Mesenteric fat pad (tissue), 1 donor: ENCODE data around the gene SMCR8. TPM values are rescaled to one million over a fixed set of nuclear protein-coding genes. Genes with fewer than 3 reads are reported as not detected.
"Not testable (repeated sequence)": the region's sequence is repeated elsewhere in the genome, so short reads cannot be mapped to it uniquely, and the experiment has no call there.

Source experiments
- DNase-seq: peaks from one replicate; pipeline ENCODE4 v3.0.0-alpha.2; 2020; ENCODE audit warnings: low spot score
- total RNA-seq: library from RNA; stranded (reverse); fragmentation: NEBNext Ultra II Directional; extraction: Animal tissue kit (Norgen Biotek cat#: 25700); gene quantifications from one replicate; pipeline ENCODE4 v1.2.1, GENCODE V29; 2021
- donor health status: DM: yes; HTN: yes; CAD: no.

SMCR8 gene
- total RNA-seq, 1 donor from 2014 or later = 14.3 TPM

- no peak for DNase-seq
These were observed 3.0 kb downstream of the SMCR8 start for GRCh38 chr17:18318117-18318516.

DNA sequence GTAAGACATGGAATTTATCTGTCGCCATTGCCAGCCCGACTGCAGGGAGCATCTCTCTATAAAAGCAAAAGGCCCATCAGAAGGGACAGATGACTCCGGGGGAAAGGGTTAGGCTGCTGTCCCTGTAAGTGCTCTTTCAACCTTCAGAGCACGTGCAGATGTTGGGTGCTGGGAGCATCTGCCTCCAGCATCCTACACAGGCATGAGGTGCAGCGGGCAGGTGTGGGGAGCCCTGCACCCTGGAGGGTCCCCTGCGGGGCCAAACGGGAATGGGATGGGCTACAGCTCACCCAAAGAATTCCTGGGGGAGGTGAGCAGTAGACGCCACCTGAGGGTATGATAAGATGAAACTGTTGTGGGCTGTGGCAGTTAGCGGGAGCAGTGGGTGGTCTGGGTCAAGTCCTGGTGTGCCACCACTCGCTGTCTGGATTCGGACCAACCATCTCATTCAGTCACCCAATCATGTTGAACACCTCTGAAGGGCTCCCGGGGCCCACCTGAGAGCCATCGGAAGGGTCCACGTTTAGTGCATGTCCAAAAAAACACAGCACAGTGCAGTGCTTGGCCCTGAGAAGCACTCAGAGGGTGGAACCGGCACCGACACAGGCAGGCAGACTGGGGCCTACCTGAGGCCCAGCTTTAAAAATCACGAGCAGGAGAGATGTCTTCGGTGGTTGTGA is 3.8 kb downstream of the SMCR8 start:
- DNase-seq = no peak

GRCh38 chr17:18319604-18320256 is 4.6 kb downstream of the SMCR8 start:
- no peak for DNase-seq

DNA sequence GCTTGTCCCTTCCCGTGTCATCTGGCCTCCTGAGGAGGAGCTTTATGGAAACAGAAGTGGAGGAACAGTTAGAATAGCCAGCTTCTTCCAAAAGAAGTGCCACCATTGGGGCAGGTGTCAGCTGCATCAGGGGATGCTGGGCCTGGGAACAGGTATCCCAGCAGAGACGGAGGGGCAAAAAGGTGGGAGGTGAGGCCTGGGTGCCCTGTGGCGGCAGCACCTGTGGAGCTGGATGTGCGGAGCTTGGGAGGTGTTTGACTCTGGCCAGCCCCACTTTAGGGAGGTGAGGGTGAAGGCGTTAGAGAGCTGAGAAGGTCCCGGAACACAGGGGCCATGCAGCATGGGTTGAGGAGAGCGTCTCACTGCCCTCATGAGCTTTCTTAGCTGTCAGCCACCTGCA is 5.2 kb downstream of the SMCR8 start:
- no peak for DNase-seq

- DNase-seq = no peak
These were observed 6.2 kb downstream of the SMCR8 start for GRCh38 chr17:18321309-18321708.

DNA sequence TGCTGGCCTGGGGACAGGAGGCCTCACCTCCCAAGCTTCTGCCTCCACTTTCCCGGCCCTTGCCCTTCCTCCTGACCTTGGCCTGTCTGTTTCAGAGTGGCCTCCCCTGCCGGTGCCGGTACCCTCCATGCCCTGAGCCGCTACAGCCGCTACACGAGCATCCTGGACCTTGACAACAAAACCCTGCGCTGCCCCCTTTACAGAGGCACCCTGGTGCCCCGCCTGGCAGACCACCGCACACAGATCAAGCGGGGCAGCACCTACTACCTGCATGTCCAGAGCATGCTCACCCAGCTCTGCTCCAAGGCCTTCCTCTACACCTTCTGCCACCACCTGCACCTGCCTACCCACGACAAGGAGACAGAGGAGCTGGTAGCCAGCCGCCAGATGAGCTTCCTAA is 7.4 kb downstream of the SMCR8 start:
- no peak for DNase-seq

DNA sequence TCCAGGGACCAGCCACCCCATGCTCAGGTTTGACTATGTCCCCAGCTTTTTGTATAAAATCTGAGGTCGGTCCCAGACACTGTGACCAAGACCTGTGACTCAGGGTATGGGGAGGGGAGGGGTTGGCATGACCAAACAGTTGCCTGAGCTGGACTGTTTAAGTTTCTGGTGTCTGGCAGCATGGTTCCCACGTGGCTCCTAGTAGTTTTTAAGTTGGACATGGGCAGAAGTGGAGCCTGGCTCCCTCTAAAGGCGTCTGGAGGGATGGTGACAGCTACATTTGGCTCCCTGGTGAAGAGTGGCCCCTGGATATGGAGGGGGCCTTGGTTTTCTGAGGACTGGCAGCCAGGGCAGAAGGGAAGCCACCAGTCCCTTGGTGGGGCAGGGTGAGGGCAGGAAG is 7.9 kb downstream of the SMCR8 start:
- no peak for DNase-seq

DNA sequence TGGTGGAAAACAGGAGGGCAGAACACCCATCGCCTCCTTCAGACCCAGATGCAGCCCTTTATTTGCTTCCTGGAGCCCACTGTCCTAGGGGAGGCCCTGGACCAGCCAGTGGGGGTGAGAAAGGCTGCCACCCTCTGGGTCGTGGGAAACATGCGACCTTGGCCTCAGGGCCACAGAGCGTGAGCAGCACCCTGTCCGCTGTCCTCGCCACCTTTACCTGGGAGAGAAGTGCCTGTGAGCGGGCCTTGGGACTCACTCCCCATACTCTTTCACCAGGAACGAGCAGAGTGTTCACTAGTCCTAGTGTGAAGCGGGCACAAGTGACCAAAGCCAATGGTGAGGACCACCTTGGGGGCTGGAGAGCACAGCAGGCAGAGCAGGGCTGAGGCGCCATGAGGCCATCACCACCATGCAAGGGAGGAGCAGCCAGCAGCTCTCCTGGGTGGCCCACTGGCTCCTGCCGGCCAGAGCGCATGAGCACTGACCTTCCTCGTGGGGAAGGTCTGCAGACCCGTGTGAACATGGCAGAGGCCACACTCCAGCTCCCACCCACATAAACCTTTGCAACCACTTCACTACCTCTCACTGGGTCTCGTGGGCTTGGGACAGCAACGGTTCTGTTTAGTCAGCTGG is 8.5 kb downstream of the SMCR8 start:
- no peak for DNase-seq

- no peak for DNase-seq
These were observed 9.3 kb downstream of the SMCR8 start for GRCh38 chr17:18324140-18325050.

GRCh38 chr17:18326039-18326438 is 10.9 kb downstream of the SMCR8 start:
- DNase-seq = no peak

DNA sequence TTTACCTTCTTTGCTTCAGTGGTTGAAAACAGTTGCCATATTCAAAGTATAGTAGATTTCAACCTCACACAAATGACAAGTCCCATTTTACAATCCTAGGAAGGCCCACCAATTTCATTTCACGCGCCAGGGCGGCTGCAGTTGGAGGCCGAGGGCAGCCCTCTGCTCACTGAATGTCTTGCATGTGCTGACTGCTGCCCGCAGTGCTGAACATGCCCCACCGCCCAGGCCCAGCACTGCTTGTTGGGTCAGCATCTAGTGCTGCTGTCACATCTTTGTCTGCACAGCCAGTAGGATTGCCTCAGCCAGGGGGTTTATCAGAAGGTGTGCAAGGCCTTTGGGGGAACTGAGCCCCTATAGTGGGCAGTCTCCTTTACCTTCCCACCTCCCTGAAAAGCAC is 11.5 kb downstream of the SMCR8 start:
- DNase-seq = no peak

- no peak for DNase-seq
These were observed 12.0 kb downstream of the SMCR8 start for GRCh38 chr17:18327093-18327492.

DNA sequence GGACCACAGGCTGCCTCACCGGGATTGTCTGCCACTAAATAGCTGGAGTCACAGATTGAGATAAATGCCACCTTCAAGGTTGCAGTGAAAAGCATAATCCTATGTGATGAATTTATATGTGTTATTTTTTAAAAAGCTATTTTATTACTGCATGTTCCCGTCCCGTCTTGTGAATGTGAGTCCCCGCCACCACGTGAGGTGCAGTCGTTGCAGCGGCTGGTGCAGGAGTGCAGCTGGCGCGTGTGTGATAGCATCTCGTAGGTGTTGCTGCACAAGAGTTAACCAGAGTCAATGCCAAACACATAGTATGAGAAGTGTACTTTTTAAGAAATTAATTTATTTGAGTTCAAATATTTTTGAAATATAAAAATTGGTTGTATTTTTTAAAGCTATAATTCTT is 12.5 kb downstream of the SMCR8 start:
- DNase-seq = no peak

DNA sequence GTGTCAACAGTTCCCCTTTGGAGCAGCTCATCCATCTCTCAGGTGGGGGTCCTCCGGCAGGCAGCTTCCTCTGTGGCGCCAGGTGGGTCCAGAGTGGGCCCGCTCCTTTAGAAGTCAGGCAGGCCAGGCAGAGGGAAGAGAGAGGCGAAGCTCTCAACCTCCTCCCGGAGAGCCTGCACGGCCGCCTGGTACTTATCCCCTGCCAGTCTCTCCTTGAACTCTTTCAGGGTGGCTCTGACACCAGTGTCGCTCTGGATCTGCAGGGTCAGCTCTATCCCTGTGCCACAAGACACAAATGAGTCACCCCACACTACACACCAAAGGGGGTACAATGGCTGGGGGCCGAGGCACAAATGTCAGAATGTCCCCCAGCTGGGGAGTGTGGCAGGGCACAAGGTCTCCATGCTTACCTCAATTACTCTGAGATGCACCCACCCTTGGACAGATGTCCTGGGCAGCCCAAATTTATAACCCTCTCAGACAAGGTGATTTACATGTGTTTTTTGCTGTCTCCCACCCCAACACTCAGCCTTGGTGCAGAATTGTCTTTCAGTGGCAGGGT is 13.6 kb downstream of the SMCR8 start:
- no peak for DNase-seq

GRCh38 chr17:18331879-18332278 is 16.8 kb downstream of the SMCR8 start:
- no peak for DNase-seq

GRCh38 chr17:18332909-18333489 is 17.9 kb downstream of the SMCR8 start:
- no peak for DNase-seq

GRCh38 chr17:18338158-18338557 is 23.1 kb downstream of the SMCR8 start:
- DNase-seq = not testable (repeated sequence)

- no peak for DNase-seq
These were observed 24.8 kb downstream of the SMCR8 start for GRCh38 chr17:18339933-18340332.

DNA sequence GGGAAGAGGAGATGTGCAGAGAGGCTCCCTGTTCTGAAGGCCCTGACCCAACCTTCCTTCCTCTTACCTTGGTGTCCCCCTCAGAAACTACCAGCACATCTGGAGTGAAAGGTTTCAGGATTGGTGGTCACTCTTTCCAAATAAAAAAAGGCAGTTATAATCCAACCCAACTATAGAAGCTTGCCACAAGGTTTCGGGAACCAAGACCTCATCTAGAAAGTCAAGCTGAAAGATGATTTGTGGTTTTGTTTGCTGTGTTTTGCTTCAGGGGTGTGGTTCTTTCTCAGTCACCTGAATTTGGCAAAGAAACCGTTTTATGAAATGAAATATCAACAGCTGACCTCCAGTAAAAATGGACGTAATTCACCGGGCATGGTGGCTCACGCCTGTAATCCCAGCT is 28.9 kb downstream of the SMCR8 start:
- DNase-seq = no peak

GRCh38 chr17:18353541-18353940 is 38.4 kb downstream of the SMCR8 start:
- DNase-seq = no peak

DNA sequence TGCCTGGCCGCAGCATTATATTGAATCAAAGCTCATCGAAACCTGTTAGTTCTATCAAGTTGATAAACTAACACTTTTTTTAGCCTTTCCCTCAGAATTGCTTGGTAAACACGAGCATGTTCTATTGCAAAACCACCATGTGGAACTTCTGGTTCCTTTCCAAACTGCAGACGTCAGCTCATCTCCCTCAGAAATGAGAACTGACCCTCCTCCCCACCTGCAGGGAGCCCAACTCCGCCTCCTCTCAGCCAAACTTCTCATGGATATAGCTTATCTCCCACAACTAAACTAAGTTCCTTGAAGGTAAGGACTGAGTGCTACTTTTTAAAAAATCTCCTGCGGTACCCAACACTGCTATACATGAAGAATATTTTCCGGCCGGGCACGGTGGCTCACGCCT is 41.5 kb downstream of the SMCR8 start:
- no peak for DNase-seq
